Measurements from ENCODE around the gene CRTAC1.

CRTAC1 gene

GRCh38 chr10:97827702-97828291, 202.6 kb downstream of the CRTAC1 start:
- DNase-seq = no peak

GRCh38 chr10:97826892-97827291, 203.5 kb downstream of the CRTAC1 start:
- no peak for DNase-seq

GRCh38 chr10:97825020-97825760, 205.2 kb downstream of the CRTAC1 start:
- no peak for DNase-seq

- DNase-seq = no peak
Measured at GRCh38 chr10:97823734-97824133, 206.7 kb downstream of the CRTAC1 start.

- no peak for DNase-seq
Measured at GRCh38 chr10:97822261-97822687, 208.1 kb downstream of the CRTAC1 start.

- no peak for DNase-seq
Measured at GRCh38 chr10:97821308-97822038, 208.9 kb downstream of the CRTAC1 start.

GRCh38 chr10:97820096-97820704, 210.2 kb downstream of the CRTAC1 start:
- no peak for DNase-seq

GRCh38 chr10:97818572-97818971, 211.8 kb downstream of the CRTAC1 start:
- no peak for DNase-seq

GRCh38 chr10:97816609-97817008, 213.8 kb downstream of the CRTAC1 start:
- no peak for DNase-seq
